Heart left ventricle (tissue), 13 donors: ENCODE data around the gene DDX21.

Experiments
- POLR2A ChIP-seq, 2 donors: fragments of 450-650 bp; IDR thresholded peaks; one replicate each; pipeline ENCODE4 v1.6.1; 2017; ENCODE audit warnings: antibody characterized with exemption in 2 of 2, mild to moderate bottlenecking in 2 of 2, moderate library complexity in 2 of 2
- TF ChIP-seq, protein P1 (sequence below), 12 donors: fragments of 200-600 bp; sonication (generic) in 4 of 12; IDR thresholded peaks; one replicate each; pipeline versions ENCODE4 v1.5.0 to v1.8.0; 2018 to 2022; ENCODE audit warnings: antibody characterized with exemption in 12 of 12, mild to moderate bottlenecking in 5 of 12
- donor health status: ischemic (EF 13 %, LVEDD 7.1; RV severe dilation, severe dysfunction).
- donor health status: DM: no; HTN: yes; CAD: no.
- donor health status: DM: no; HTN: no; CAD: no.
- donor health status: ischemic (EF 25% LVEDD 6.9; RV normal size, moderate dysfunction).
- donor health status: ischemic (EF 25% LVEDD 5.7; RV mildly dilated, moderate dysfunction).
- donor health status: ischemic (EF 35%, LVEDD 5.7; RV mildly dilated, moderate dysfunction).
- donor health status: nonischemic (EF 11% LVEDD 7.7; RV severe dilation, severe dysfunction).
- donor health status: DM: yes; HTN: yes; CAD: no.
- donor health status: PGD.
- donor health status: ischemic (EF 29% LVEDD 5.4; RV normal size, mild dysfunction).
- donor health status: nonischemic (EF 23%, LVEDD 6.1; RV moderate dilation, normal function).

DNA sequence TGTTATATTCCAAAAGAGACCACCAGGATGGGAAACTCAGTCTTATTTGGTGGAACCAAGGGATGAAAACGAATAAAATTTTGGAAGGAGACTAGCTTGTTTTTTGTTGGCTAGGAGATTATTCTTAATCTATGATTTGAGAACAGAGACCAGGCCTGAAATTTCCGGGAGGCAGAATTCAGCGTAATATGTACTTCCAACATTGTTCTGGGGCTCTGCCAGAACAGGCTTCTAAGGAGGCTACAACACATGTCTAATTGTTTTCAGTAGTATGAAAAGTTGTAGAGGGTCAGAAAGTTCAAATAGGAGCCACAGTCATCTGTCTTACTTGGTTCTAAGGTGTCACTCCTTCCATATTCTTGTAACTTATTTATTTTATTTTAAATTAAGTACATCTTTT lies 1.7 kb downstream of the DDX21 start:
- no peak for TF ChIP-seq POLR2A (IDR thresholded peaks at IDR 0.05)
- TF ChIP-seq, protein P1, sequence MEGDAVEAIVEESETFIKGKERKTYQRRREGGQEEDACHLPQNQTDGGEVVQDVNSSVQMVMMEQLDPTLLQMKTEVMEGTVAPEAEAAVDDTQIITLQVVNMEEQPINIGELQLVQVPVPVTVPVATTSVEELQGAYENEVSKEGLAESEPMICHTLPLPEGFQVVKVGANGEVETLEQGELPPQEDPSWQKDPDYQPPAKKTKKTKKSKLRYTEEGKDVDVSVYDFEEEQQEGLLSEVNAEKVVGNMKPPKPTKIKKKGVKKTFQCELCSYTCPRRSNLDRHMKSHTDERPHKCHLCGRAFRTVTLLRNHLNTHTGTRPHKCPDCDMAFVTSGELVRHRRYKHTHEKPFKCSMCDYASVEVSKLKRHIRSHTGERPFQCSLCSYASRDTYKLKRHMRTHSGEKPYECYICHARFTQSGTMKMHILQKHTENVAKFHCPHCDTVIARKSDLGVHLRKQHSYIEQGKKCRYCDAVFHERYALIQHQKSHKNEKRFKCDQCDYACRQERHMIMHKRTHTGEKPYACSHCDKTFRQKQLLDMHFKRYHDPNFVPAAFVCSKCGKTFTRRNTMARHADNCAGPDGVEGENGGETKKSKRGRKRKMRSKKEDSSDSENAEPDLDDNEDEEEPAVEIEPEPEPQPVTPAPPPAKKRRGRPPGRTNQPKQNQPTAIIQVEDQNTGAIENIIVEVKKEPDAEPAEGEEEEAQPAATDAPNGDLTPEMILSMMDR (IDR thresholded peaks at IDR 0.05): no peak
